ENCODE data around the gene TTLL7. TPM values are rescaled to one million over a fixed set of nuclear protein-coding genes. Genes with fewer than 3 reads are reported as not detected.
A peak's percentile ranks its signal among the peaks of the same experiment; 100 is the strongest.

TTLL7 gene
- total RNA-seq, 1 experiment from 2014 or later: not detected

DNA sequence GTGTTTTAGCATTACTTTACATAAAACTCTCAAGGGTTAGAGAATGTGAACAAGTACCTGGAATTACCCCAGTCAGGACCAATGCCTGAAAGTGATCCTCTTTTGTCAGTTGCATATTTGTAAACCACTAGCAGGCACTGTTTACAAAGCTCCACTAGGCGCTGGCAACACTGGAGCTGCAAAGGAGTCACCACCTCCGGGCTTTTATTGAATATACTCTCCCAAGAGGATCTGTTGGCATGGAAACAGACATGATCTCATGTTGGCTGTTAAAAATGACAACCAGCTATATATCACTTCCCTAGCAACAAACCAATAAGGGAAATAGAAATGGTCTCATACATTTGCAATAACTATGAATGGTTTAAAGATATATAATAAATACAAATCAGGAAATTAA, 116.0 kb downstream of the TTLL7 start:
- Histone ChIP-seq H3K79me2 (ENCODE audit: low read length) (no peaks in the 10 kb centered on the region), H3K9ac (ENCODE audit: low read length) (no peak overlapping the region), H3K4me3 (ENCODE audit: low read length) (no peak overlapping the region), H3K9me2 (replicated peaks; ENCODE audit: insufficient read depth, low read length) (no peaks in the 10 kb centered on the region), H3K36me3 (ENCODE audit: insufficient read depth, low read length) (no peaks in the 10 kb centered on the region), H4K20me1 (ENCODE audit: insufficient read depth, low read depth, low read length) (no peaks in the 10 kb centered on the region), H3K4me2 (ENCODE audit: low read depth, low read length, poor library complexity, severe bottlenecking) (no peak overlapping the region), H3K27me3 (ENCODE audit: low read length) (no peaks in the 10 kb centered on the region), H3K27ac (ENCODE audit: low read length) (no peak overlapping the region), H3K9me3 (ENCODE audit: low read length) (no peaks in the 10 kb centered on the region), H2AFZ (ENCODE audit: low read length) (no peak overlapping the region), H3K4me1 (ENCODE audit: low read length) (no peaks in the 10 kb centered on the region)
- peak; percentile 44 for DNase-seq

DNA sequence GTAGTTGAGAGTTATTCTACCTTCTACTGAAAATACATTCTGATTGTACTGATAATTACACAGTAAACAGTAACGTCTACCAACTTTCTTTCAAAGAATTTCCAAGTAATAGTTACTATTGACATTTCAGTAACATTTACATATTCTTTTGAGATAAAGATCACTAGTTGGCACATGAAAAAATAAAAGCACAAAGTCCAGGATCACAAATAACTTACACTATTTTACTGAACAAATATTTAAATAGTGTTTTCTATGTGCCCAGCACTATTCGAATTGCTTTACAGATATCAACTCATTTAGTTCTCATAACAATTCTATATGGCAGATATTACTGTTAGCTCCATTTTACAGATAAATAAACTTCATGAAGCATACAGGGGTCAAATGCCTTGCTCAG, 126.4 kb downstream of the TTLL7 start:
- Histone ChIP-seq H3K36me3 (ENCODE audit: insufficient read depth, low read length) (no peaks in the 10 kb centered on the region), H3K9me3 (ENCODE audit: low read length) (no peaks in the 10 kb centered on the region)

DNA sequence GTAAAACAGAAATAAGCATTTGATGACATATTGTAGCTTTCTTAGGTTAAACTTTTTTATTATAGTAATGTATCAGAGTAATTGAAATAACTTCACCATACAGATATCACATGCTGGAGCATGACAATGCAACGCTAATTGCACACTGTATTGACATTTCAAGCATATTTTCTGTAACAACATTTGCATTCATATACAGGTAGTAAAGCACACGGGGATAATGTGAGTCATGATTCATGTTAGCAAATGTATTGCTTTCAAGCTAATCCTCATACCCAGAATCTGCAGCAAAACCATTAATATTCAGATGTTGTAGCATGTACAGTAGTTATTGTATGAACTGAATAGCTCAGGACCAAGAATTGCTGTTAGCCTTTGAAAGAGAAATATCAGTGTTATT, 133.9 kb downstream of the TTLL7 start:
- H4K20me1 ChIP-seq (ENCODE audit: insufficient read depth, low read depth, low read length): no peaks in the 10 kb centered on the region
- H3K79me2 ChIP-seq (ENCODE audit: low read length): no peaks in the 10 kb centered on the region
- no peak overlapping the region for H3K4me3 ChIP-seq (ENCODE audit: low read length)
- H3K9me3 ChIP-seq (ENCODE audit: low read length): no peaks in the 10 kb centered on the region
- no peak overlapping the region for H3K9ac ChIP-seq (ENCODE audit: low read length)
- DNase-seq: no peak
- no peaks in the 10 kb centered on the region for H3K4me1 ChIP-seq (ENCODE audit: low read length)
- no peaks in the 10 kb centered on the region for H3K36me3 ChIP-seq (ENCODE audit: insufficient read depth, low read length)
- H3K9me2 ChIP-seq (replicated peaks; ENCODE audit: insufficient read depth, low read length): no peaks in the 10 kb centered on the region
- H2AFZ ChIP-seq (ENCODE audit: low read length): no peak overlapping the region
- H3K27ac ChIP-seq (ENCODE audit: low read length): no peak overlapping the region
- no peaks in the 10 kb centered on the region for H3K27me3 ChIP-seq (ENCODE audit: low read length)
- H3K4me2 ChIP-seq (ENCODE audit: low read depth, low read length, poor library complexity, severe bottlenecking): no peak overlapping the region

More for the DNA sequence above, 126.4 kb downstream of the TTLL7 start:
- no peak overlapping the region for H3K4me3 ChIP-seq (ENCODE audit: low read length)
- H3K4me1 ChIP-seq (ENCODE audit: low read length): no peaks in the 10 kb centered on the region
- H3K27ac ChIP-seq (ENCODE audit: low read length): no peak overlapping the region
- no peak overlapping the region for H3K9ac ChIP-seq (ENCODE audit: low read length)
- H3K79me2 ChIP-seq (ENCODE audit: low read length): no peaks in the 10 kb centered on the region
- H3K4me2 ChIP-seq (ENCODE audit: low read depth, low read length, poor library complexity, severe bottlenecking): no peak overlapping the region
- H3K27me3 ChIP-seq (ENCODE audit: low read length): no peaks in the 10 kb centered on the region
- DNase-seq: no peak
- H4K20me1 ChIP-seq (ENCODE audit: insufficient read depth, low read depth, low read length): no peaks in the 10 kb centered on the region
- no peaks in the 10 kb centered on the region for H3K9me2 ChIP-seq (replicated peaks; ENCODE audit: insufficient read depth, low read length)
- H2AFZ ChIP-seq (ENCODE audit: low read length): no peak overlapping the region

DNA sequence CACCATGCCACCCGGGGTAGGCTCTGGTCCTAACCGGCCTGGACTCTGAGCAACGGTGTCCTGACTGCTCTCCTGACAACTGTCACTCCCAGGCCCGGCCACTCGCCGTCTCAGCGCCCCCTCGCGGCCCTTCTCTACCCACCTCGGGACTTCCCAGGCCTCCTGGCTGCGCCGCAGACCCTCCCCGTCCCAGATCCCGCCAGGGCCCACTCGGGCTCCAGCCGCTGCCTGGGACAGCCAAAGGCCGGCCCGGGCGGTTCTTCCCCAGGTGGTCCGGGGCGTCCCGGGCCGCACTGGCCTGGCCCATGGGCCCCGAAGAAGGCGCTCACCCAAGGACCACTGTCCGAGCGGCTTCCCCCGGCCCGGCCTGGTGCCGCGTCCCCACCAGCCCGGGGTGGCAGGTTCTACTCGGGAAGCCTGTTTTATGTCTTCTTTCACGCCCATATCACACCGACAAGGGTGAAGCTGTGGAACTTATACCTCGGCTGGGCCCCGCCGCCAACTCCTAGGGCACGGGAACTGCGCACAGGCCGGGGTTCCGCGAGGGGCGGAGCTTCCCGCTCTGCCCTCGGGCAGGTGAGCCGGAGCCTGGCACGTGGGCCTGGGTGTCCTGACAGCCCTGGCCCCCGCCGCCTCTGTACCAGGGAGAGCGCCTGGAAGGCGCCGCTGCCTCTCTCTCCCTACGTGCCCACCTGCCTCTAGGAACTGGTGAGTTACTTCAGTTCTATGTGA, 138.3 kb downstream of the TTLL7 start:
- no peak overlapping the region for H2AFZ ChIP-seq (ENCODE audit: low read length)
- H4K20me1 ChIP-seq (ENCODE audit: insufficient read depth, low read depth, low read length): no peaks in the 10 kb centered on the region
- no peak overlapping the region for H3K4me3 ChIP-seq (ENCODE audit: low read length)
- no peaks in the 10 kb centered on the region for H3K9me2 ChIP-seq (replicated peaks; ENCODE audit: insufficient read depth, low read length)
- no peaks in the 10 kb centered on the region for H3K27me3 ChIP-seq (ENCODE audit: low read length)
- H3K79me2 ChIP-seq (ENCODE audit: low read length): no peaks in the 10 kb centered on the region
- DNase-seq: peak; percentile 75
- no peak overlapping the region for H3K9ac ChIP-seq (ENCODE audit: low read length)
- no peaks in the 10 kb centered on the region for H3K36me3 ChIP-seq (ENCODE audit: insufficient read depth, low read length)
- no peaks in the 10 kb centered on the region for H3K9me3 ChIP-seq (ENCODE audit: low read length)
- H3K4me2 ChIP-seq (ENCODE audit: low read depth, low read length, poor library complexity, severe bottlenecking): no peak overlapping the region
- peaks cover 21% of the 10 kb centered on the region for H3K4me1 ChIP-seq (ENCODE audit: low read length)
- no peak overlapping the region for H3K27ac ChIP-seq (ENCODE audit: low read length)

DNA sequence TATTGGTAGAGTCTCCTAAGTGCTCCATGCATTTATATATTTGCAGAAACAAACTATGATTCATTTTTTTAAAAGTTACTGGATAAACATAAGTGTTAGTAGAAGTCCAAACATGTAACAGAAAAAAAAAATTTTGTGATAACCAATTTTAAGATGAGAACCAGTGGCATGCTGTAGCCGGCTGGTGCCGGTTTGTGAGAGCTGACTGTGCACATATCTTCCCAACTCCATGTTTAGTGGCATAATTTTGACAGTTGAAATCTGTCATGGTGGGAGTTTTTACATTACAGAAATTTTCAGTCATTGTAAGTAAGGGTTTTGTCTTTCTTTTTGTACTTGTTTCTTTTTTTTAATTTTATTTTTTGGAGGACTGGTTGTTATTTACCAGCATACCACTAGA, 141.2 kb downstream of the TTLL7 start:
- Histone ChIP-seq H3K36me3 (ENCODE audit: insufficient read depth, low read length) (no peaks in the 10 kb centered on the region), H3K4me1 (ENCODE audit: low read length) (peaks cover 21% of the 10 kb centered on the region), H3K9me2 (replicated peaks; ENCODE audit: insufficient read depth, low read length) (no peaks in the 10 kb centered on the region), H3K9me3 (ENCODE audit: low read length) (no peaks in the 10 kb centered on the region), H3K79me2 (ENCODE audit: low read length) (no peaks in the 10 kb centered on the region), H3K4me3 (ENCODE audit: low read length) (no peak overlapping the region), H3K4me2 (ENCODE audit: low read depth, low read length, poor library complexity, severe bottlenecking) (peak overlapping the region; percentile 29), H4K20me1 (ENCODE audit: insufficient read depth, low read depth, low read length) (no peaks in the 10 kb centered on the region), H3K27me3 (ENCODE audit: low read length) (no peaks in the 10 kb centered on the region), H2AFZ (ENCODE audit: low read length) (0 out of 2 replicates have a peak overlapping the region, but pooled peaks have one; percentile 67), H3K9ac (ENCODE audit: low read length) (no peak overlapping the region), H3K27ac (ENCODE audit: low read length) (no peak overlapping the region)
- no peak for DNase-seq

DNA sequence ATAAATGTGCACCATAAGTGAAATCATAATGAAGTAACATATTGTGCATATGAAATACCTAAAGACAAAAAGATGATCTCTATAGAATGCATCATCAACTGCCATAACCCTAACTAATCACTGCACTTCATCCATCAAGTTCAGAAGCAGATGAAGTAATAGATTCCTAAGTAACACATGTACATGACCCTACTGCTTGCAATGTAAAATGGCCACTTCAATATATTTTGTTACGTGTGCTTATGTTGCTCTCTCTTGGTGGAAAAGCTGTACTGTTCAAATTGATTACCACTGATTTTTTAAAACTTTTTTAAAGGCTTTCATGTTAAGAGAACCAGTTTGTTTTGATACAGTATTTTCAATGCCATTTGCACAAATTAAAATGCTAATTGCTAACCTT, 141.8 kb downstream of the TTLL7 start:
- Histone ChIP-seq H4K20me1 (ENCODE audit: insufficient read depth, low read depth, low read length) (no peaks in the 10 kb centered on the region), H3K27ac (ENCODE audit: low read length) (no peak overlapping the region)

DNA sequence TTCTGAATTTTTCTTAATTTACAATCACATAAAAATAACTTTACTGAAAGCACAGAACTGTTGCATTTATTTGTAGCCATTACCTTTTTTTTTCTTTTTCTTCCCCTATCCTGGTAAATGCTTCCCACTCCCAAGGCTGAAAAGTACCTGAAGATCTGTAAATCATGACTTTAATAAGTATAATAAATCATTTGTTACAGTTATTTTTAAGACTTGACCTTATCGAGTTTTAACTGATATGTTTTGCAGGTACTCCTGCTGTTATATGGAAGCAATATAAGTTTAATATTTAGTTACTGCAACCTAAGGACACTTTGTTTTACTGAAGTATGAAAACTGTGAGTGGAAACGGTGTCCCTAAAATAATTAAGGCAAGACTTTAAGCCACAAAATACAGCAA, 142.6 kb downstream of the TTLL7 start:
- Histone ChIP-seq H3K27me3 (ENCODE audit: low read length) (no peaks in the 10 kb centered on the region), H4K20me1 (ENCODE audit: insufficient read depth, low read depth, low read length) (no peaks in the 10 kb centered on the region), H3K9me3 (ENCODE audit: low read length) (no peaks in the 10 kb centered on the region), H3K79me2 (ENCODE audit: low read length) (no peaks in the 10 kb centered on the region), H3K4me1 (ENCODE audit: low read length) (peaks cover 21% of the 10 kb centered on the region), H3K4me3 (ENCODE audit: low read length) (no peak overlapping the region), H3K9me2 (replicated peaks; ENCODE audit: insufficient read depth, low read length) (no peaks in the 10 kb centered on the region), H3K27ac (ENCODE audit: low read length) (no peak overlapping the region), H3K36me3 (ENCODE audit: insufficient read depth, low read length) (no peaks in the 10 kb centered on the region), H3K9ac (ENCODE audit: low read length) (no peak overlapping the region), H3K4me2 (ENCODE audit: low read depth, low read length, poor library complexity, severe bottlenecking) (no peak overlapping the region), H2AFZ (ENCODE audit: low read length) (0 out of 2 replicates have a peak overlapping the region, but pooled peaks have one; percentile 67)
- no peak for DNase-seq

More for the DNA sequence above, 141.8 kb downstream of the TTLL7 start:
- Histone ChIP-seq H3K9ac (ENCODE audit: low read length) (no peak overlapping the region), H3K9me3 (ENCODE audit: low read length) (no peaks in the 10 kb centered on the region), H3K36me3 (ENCODE audit: insufficient read depth, low read length) (no peaks in the 10 kb centered on the region), H3K79me2 (ENCODE audit: low read length) (no peaks in the 10 kb centered on the region), H3K9me2 (replicated peaks; ENCODE audit: insufficient read depth, low read length) (no peaks in the 10 kb centered on the region), H3K4me3 (ENCODE audit: low read length) (no peak overlapping the region), H3K27me3 (ENCODE audit: low read length) (no peaks in the 10 kb centered on the region), H3K4me2 (ENCODE audit: low read depth, low read length, poor library complexity, severe bottlenecking) (no peak overlapping the region), H3K4me1 (ENCODE audit: low read length) (peaks cover 21% of the 10 kb centered on the region), H2AFZ (ENCODE audit: low read length) (peak overlapping the region; percentile 67; the same call in 1 of the 2 replicates)
- peak; percentile 75 for DNase-seq

DNA sequence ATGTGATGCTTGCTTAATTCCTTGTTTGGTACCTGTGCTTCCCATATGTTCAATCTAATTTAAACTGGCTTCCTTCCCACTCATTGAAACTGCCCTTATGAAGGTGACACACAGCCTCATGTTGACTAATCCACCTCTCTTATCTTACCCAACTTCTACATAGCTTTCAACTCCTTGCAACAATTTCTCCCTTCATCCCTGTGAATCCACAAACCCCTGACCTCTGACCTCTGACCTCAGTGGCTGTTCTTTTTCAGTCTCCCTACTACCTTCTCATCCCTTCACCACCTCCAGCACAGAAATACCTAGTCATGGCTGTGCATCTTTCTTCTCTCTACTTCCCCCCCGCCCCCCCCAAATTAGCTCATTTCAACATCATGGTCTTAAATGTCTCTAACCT, 144.5 kb downstream of the TTLL7 start:
- Histone ChIP-seq H3K27ac (ENCODE audit: low read length) (no peak overlapping the region), H3K9me3 (ENCODE audit: low read length) (no peaks in the 10 kb centered on the region), H3K4me1 (ENCODE audit: low read length) (peaks cover 21% of the 10 kb centered on the region), H4K20me1 (ENCODE audit: insufficient read depth, low read depth, low read length) (no peaks in the 10 kb centered on the region), H3K79me2 (ENCODE audit: low read length) (no peaks in the 10 kb centered on the region), H2AFZ (ENCODE audit: low read length) (no peak overlapping the region), H3K9ac (ENCODE audit: low read length) (no peak overlapping the region), H3K9me2 (replicated peaks; ENCODE audit: insufficient read depth, low read length) (no peaks in the 10 kb centered on the region), H3K4me3 (ENCODE audit: low read length) (no peak overlapping the region), H3K4me2 (ENCODE audit: low read depth, low read length, poor library complexity, severe bottlenecking) (no peak overlapping the region), H3K36me3 (ENCODE audit: insufficient read depth, low read length) (no peaks in the 10 kb centered on the region), H3K27me3 (ENCODE audit: low read length) (no peaks in the 10 kb centered on the region)
- no peak for DNase-seq
